IPS DF 19.7 (cell line): ENCODE data around the gene MSL3B.

Experiments used
- DNase-seq: peaks from one replicate; pipeline ENCODE4 v3.0.0-alpha.2; 2013; ENCODE audit warnings: low read depth, low spot score

MSL3B gene

DNA sequence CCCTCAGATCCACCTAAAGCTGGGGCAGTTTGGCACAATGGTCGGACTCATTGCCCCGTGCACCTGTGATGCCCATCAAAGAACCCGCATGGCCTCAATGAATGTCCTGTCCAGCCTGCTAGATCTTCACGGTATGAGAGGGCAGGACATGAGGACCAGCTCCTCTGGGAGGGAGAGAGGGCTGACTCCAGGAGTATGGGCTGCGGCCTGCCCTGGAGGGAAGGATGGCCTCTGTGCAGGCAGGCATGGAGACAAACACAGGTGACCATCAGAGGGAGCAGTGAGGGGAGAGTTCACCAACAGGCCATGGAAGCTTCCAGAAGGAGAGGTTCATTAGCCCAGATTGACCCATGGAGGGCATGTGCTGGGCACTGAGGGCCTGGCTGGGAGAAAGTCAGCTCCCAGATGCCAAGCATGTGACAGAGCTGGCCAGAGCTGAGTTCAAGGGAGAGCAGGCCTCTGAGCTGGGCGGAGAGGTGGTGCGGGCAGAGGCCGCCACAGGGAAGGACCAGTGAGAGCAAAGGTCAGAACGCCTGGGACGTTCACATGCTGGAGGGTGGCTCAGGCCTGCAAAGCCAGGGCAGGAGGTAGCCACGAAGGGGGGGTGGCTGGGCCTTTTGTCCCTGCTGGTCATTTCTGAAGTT lies 50.1 kb downstream of the MSL3B start:
- no peak for DNase-seq

- no peak for DNase-seq
These were observed 50.8 kb downstream of the MSL3B start for GRCh38 chr2:233817361-233817911.

- no peak for DNase-seq
These were observed 51.4 kb downstream of the MSL3B start for GRCh38 chr2:233816771-233817170.

DNA sequence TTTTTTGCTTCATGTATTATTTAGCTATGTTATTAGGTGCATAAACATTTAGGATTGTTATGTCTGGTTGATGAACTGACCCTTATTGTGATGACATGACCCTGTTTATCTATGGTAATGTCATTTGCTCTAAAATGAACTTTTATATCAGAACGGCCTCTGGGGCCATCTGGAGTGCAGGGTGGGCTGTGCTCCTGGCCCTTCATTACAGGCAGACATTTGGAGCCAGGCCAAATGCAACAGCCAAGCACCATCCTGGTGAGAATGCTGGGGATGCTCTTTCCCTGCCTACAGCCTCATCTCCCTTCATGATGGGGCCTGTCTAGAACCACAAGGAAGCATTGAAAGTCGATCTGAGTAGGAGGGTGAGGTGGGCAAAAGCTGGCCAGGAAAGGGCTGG lies 51.9 kb downstream of the MSL3B start:
- DNase-seq, result no peak

- no peak for DNase-seq
These were observed 52.3 kb downstream of the MSL3B start for GRCh38 chr2:233815861-233816260.
